ENCODE measurements around the gene TELO2.

TELO2 gene

DNA sequence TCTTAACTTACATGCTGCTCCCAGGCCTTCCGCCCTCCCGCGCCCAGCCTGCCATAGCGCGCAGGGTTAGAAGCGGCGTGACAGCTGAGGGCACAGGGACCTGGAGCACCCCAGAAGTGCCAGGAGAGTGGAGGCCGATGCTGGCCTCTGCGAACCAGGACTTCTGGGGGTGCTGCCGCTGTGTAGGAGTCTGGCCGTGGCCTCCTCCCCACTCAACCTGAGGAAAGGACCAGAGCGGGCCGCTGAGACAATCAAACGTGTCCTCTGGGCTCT lies 38.4 kb downstream of the TELO2 start:
- peak; percentile 7 for ATAC-seq
- TF ChIP-seq TOX (CRISPR knock-in tag; IDR thresholded peaks at IDR 0.05; ENCODE audit: borderline replicate concordance): no peak
- TF ChIP-seq ZFP3 (CRISPR knock-in tag; IDR thresholded peaks at IDR 0.05): 0 out of 2 replicates have a peak, but pooled peaks have one; percentile 26
- no peak for TF ChIP-seq CSDC2 (CRISPR knock-in tag; IDR thresholded peaks at IDR 0.05)
- no peak for TF ChIP-seq ZNF565 (CRISPR knock-in tag; conservative IDR thresholded peaks at IDR 0.05; ENCODE audit: low read depth)
- TF ChIP-seq, protein P1, sequence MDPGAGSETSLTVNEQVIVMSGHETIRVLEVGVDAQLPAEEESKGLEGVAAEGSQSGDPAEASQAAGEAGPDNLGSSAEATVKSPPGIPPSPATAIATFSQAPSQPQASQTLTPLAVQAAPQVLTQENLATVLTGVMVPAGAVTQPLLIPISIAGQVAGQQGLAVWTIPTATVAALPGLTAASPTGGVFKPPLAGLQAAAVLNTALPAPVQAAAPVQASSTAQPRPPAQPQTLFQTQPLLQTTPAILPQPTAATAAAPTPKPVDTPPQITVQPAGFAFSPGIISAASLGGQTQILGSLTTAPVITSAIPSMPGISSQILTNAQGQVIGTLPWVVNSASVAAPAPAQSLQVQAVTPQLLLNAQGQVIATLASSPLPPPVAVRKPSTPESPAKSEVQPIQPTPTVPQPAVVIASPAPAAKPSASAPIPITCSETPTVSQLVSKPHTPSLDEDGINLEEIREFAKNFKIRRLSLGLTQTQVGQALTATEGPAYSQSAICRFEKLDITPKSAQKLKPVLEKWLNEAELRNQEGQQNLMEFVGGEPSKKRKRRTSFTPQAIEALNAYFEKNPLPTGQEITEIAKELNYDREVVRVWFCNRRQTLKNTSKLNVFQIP (CRISPR knock-in tag; IDR thresholded peaks at IDR 0.05; ENCODE audit: borderline replicate concordance, low read depth): no peak

DNA sequence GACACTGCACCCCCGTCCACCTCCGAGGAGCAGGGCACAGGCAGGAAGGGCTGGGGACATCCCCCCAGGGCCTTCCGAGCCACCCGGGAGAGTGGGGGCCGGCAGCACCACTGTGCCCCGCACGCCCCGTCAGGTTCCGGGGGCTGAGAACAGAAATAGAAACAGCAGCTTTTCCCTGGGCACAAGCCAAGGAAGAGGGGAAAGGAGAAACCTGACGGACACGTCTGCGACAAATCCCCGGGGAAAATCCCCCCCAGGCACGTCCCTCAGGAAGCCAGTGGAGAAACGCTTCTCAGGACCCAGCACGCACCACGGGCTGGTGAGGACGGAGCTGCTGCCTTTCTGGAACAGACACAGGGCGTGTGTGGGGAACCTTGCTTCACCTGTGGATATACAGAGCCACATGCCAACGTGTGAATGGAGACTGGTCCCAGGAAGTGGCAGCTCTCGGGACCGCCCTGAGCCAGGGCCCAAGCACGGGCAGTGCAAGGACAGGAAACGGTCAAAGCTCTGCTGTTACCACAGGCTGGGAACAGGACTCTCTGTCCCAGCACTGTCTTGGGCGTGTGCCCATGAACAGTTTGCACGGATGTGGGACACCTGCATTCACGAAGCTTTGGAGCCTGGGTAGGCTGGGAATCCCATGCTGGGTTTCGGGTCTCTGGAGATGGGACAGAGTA lies 39.1 kb downstream of the TELO2 start:
- TF ChIP-seq CSDC2 (CRISPR knock-in tag; IDR thresholded peaks at IDR 0.05) (no peak), GLIS3 (CRISPR knock-in tag; IDR thresholded peaks at IDR 0.05) (no peak), PPARA (CRISPR knock-in tag; IDR thresholded peaks at IDR 0.05; ENCODE audit: borderline replicate concordance) (no peak), SNAI2 (CRISPR knock-in tag; IDR thresholded peaks at IDR 0.05) (no peak), OSR1 (CRISPR knock-in tag; IDR thresholded peaks at IDR 0.05) (no peak), ZNF8 (CRISPR knock-in tag; IDR thresholded peaks at IDR 0.05) (no peak), ISL1 (CRISPR knock-in tag; IDR thresholded peaks at IDR 0.05) (no peak), ZC3H10 (CRISPR knock-in tag; IDR thresholded peaks at IDR 0.05) (no peak), TOX (CRISPR knock-in tag; IDR thresholded peaks at IDR 0.05; ENCODE audit: borderline replicate concordance) (no peak)
- TF ChIP-seq, protein P2, sequence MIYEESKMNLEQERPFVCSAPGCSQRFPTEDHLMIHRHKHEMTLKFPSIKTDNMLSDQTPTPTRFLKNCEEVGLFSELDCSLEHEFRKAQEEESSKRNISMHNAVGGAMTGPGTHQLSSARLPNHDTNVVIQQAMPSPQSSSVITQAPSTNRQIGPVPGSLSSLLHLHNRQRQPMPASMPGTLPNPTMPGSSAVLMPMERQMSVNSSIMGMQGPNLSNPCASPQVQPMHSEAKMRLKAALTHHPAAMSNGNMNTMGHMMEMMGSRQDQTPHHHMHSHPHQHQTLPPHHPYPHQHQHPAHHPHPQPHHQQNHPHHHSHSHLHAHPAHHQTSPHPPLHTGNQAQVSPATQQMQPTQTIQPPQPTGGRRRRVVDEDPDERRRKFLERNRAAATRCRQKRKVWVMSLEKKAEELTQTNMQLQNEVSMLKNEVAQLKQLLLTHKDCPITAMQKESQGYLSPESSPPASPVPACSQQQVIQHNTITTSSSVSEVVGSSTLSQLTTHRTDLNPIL (CRISPR knock-in tag; IDR thresholded peaks at IDR 0.05; ENCODE audit: low read depth): no peak
- TF ChIP-seq, protein P1 (CRISPR knock-in tag; IDR thresholded peaks at IDR 0.05; ENCODE audit: borderline replicate concordance, low read depth): no peak
- TF ChIP-seq, protein P3, sequence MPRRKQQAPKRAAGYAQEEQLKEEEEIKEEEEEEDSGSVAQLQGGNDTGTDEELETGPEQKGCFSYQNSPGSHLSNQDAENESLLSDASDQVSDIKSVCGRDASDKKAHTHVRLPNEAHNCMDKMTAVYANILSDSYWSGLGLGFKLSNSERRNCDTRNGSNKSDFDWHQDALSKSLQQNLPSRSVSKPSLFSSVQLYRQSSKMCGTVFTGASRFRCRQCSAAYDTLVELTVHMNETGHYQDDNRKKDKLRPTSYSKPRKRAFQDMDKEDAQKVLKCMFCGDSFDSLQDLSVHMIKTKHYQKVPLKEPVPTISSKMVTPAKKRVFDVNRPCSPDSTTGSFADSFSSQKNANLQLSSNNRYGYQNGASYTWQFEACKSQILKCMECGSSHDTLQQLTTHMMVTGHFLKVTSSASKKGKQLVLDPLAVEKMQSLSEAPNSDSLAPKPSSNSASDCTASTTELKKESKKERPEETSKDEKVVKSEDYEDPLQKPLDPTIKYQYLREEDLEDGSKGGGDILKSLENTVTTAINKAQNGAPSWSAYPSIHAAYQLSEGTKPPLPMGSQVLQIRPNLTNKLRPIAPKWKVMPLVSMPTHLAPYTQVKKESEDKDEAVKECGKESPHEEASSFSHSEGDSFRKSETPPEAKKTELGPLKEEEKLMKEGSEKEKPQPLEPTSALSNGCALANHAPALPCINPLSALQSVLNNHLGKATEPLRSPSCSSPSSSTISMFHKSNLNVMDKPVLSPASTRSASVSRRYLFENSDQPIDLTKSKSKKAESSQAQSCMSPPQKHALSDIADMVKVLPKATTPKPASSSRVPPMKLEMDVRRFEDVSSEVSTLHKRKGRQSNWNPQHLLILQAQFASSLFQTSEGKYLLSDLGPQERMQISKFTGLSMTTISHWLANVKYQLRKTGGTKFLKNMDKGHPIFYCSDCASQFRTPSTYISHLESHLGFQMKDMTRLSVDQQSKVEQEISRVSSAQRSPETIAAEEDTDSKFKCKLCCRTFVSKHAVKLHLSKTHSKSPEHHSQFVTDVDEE (CRISPR knock-in tag; IDR thresholded peaks at IDR 0.05): no peak
- ATAC-seq: peak; percentile 19

DNA sequence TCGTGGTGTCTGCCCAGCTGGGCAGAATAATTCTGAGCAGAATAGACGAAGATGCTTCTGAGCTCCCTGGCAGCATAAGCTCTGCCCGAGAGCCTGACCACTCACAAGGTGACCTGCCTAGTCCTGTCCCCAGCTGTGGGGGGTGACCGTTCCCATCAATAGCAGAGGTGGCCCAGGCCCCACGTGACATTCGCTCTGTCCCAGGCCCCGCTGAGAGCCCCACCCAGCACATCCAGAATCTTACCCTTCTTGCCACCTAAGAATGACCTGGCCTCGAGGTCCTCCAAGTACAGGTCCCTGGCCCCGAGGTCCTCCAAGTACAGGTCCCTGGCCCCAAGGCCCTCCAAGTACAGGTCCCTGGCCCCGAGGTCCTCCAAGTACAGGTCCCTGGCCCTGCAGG lies 39.6 kb downstream of the TELO2 start:
- peak; percentile 1; the same call in 1 of the 3 replicates for ATAC-seq
- TF ChIP-seq ARNTL (CRISPR knock-in tag; IDR thresholded peaks at IDR 0.05; ENCODE audit: borderline replicate concordance, low read depth) (no peak), TOX (CRISPR knock-in tag; IDR thresholded peaks at IDR 0.05; ENCODE audit: borderline replicate concordance) (no peak), ZFP30 (CRISPR knock-in tag; IDR thresholded peaks at IDR 0.05) (no peak), SNAI2 (CRISPR knock-in tag; IDR thresholded peaks at IDR 0.05) (no peak), TCF4 (CRISPR knock-in tag; IDR thresholded peaks at IDR 0.05; ENCODE audit: borderline replicate concordance) (no peak), ZNF70 (CRISPR knock-in tag; IDR thresholded peaks at IDR 0.05) (no peak), ZNF8 (CRISPR knock-in tag; IDR thresholded peaks at IDR 0.05) (no peak), BACH2 (CRISPR knock-in tag; IDR thresholded peaks at IDR 0.05; ENCODE audit: borderline replicate concordance) (no peak), ZC3H10 (CRISPR knock-in tag; IDR thresholded peaks at IDR 0.05) (no peak), GLIS3 (CRISPR knock-in tag; IDR thresholded peaks at IDR 0.05) (no peak), PPARA (CRISPR knock-in tag; IDR thresholded peaks at IDR 0.05; ENCODE audit: borderline replicate concordance) (no peak), CSDC2 (CRISPR knock-in tag; IDR thresholded peaks at IDR 0.05) (no peak), RARB (CRISPR knock-in tag; IDR thresholded peaks at IDR 0.05) (no peak), ZFP3 (CRISPR knock-in tag; IDR thresholded peaks at IDR 0.05) (no peak), ISL1 (CRISPR knock-in tag; IDR thresholded peaks at IDR 0.05) (no peak), OSR1 (CRISPR knock-in tag; IDR thresholded peaks at IDR 0.05) (no peak)
- TF ChIP-seq, protein P1 (CRISPR knock-in tag; IDR thresholded peaks at IDR 0.05; ENCODE audit: borderline replicate concordance, low read depth): no peak
- TF ChIP-seq, protein P3 (CRISPR knock-in tag; IDR thresholded peaks at IDR 0.05): no peak
- TF ChIP-seq, protein P4, sequence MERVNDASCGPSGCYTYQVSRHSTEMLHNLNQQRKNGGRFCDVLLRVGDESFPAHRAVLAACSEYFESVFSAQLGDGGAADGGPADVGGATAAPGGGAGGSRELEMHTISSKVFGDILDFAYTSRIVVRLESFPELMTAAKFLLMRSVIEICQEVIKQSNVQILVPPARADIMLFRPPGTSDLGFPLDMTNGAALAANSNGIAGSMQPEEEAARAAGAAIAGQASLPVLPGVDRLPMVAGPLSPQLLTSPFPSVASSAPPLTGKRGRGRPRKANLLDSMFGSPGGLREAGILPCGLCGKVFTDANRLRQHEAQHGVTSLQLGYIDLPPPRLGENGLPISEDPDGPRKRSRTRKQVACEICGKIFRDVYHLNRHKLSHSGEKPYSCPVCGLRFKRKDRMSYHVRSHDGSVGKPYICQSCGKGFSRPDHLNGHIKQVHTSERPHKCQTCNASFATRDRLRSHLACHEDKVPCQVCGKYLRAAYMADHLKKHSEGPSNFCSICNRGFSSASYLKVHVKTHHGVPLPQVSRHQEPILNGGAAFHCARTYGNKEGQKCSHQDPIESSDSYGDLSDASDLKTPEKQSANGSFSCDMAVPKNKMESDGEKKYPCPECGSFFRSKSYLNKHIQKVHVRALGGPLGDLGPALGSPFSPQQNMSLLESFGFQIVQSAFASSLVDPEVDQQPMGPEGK (CRISPR knock-in tag; IDR thresholded peaks at IDR 0.05; ENCODE audit: borderline replicate concordance): no peak
